GM10847 (cell line): ENCODE data around the gene CTLA4.

Experiments used
- POLR2A ChIP-seq: IDR thresholded peaks from 2 replicates; pipeline ENCODE4 v1.6.1; 2011; ENCODE audit not compliant: insufficient read length; ENCODE audit errors: extremely low read depth

CTLA4 gene

GRCh38 chr2:203873921-203874631 is 6.5 kb downstream of the CTLA4 start:
- TF ChIP-seq POLR2A: no peak

- no peak for TF ChIP-seq POLR2A
These were observed 7.9 kb downstream of the CTLA4 start for GRCh38 chr2:203875471-203875870.

- no peak for TF ChIP-seq POLR2A
These were observed 8.8 kb downstream of the CTLA4 start for GRCh38 chr2:203876328-203876727.

GRCh38 chr2:203878063-203878462 is 10.5 kb downstream of the CTLA4 start:
- no peak for TF ChIP-seq POLR2A

- TF ChIP-seq POLR2A: no peak
These were observed 13.1 kb downstream of the CTLA4 start for GRCh38 chr2:203880557-203881125.

- no peak for TF ChIP-seq POLR2A
These were observed 15.0 kb downstream of the CTLA4 start for GRCh38 chr2:203882551-203882950.

- no peak for TF ChIP-seq POLR2A
These were observed 19.1 kb downstream of the CTLA4 start for GRCh38 chr2:203886661-203887151.

GRCh38 chr2:203887677-203888076 is 20.1 kb downstream of the CTLA4 start:
- no peak for TF ChIP-seq POLR2A

- TF ChIP-seq POLR2A: no peak
These were observed 22.0 kb downstream of the CTLA4 start for GRCh38 chr2:203889542-203889941.

- TF ChIP-seq POLR2A: no peak
These were observed 22.4 kb downstream of the CTLA4 start for GRCh38 chr2:203889944-203890343.

GRCh38 chr2:203890733-203891132 is 23.2 kb downstream of the CTLA4 start:
- TF ChIP-seq POLR2A: no peak

- no peak for TF ChIP-seq POLR2A
These were observed 23.9 kb downstream of the CTLA4 start for GRCh38 chr2:203891474-203891873.

- TF ChIP-seq POLR2A: no peak
These were observed 24.6 kb downstream of the CTLA4 start for GRCh38 chr2:203892207-203892606.

GRCh38 chr2:203893401-203893800 is 25.8 kb downstream of the CTLA4 start:
- no peak for TF ChIP-seq POLR2A

- no peak for TF ChIP-seq POLR2A
These were observed 26.3 kb downstream of the CTLA4 start for GRCh38 chr2:203893840-203894239.

- no peak for TF ChIP-seq POLR2A
These were observed 26.7 kb downstream of the CTLA4 start for GRCh38 chr2:203894262-203894661.

- TF ChIP-seq POLR2A: no peak
These were observed 30.0 kb downstream of the CTLA4 start for GRCh38 chr2:203897544-203897943.
